ENCODE data around the gene ABRACL. TPM values are rescaled to one million over a fixed set of nuclear protein-coding genes. Genes with fewer than 3 reads are reported as not detected.
A peak's percentile ranks its signal among the peaks of the same experiment; 100 is the strongest.

Gene ABRACL
- total and polyA plus RNA-seq, 2 of the 8 experiments (the other 6 are each of a cell fraction or from before 2014, with no cell fraction given) = 103 to 167 TPM

DNA sequence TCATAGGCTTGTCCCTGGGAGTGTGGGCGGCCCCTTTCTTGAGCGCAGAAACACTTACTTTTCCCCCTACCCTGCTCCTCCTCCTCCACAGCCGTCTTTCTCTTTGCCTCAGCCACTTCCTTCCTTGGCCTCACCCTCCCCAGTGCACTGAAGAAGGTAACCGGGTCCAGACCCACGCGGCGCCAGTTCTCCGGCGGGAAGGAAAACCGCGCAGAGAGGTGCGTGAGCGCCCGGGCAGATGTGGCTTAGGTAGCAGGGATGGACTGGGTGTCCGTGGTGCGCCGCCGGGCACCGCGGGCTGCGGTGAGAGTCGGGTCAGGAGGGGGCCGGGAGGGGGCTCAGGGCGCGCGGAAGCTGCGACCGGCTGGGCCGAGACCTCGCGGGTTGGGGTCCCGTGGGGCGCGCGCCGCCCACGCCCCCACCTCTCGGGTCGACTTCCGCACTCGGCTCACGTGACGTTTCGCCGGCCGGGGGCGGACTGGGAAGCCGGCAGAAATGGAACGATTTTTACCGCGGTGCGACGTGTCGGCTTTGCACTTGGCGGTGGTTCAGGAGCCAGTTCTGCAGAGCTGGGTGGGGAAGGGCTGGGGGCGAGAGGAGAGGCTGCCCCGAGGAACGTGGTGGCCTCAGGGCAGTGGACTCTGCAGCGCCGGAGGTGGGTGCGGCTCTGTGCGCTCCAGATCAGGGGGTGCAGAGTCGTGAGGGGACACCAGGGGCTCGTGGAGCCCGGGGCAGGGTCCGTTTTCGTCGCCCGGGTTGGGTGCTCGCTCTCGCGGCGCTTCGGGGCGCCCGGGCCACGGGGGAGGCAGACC, at the start of gene ABRACL (continued):
- no peak for TF ChIP-seq TCF12 (IDR thresholded peaks at IDR 0.05; ENCODE audit: low read depth, low read length)
- no peak; the same call in 1 of the 2 replicates for TF ChIP-seq TBP (IDR thresholded peaks at IDR 0.05; ENCODE audit: low read depth, low read length)
- no peak for TF ChIP-seq NRF1 (IDR thresholded peaks at IDR 0.05; ENCODE audit: low read depth, low read length)
- peak; percentile 50; the same call in 1 of the 2 replicates for TF ChIP-seq USF2 (IDR thresholded peaks at IDR 0.05; ENCODE audit: low read length)
- no peak for TF ChIP-seq NANOG (IDR thresholded peaks at IDR 0.05; ENCODE audit: insufficient read depth, low read depth, low read length, poor library complexity, severe bottlenecking)
- TF ChIP-seq PHF8 (conservative IDR thresholded peaks at IDR 0.05; ENCODE audit: low read depth, low read length) = peak; percentile 70; the same call in 1 of the 2 replicates
- TF ChIP-seq SP2 (IDR thresholded peaks at IDR 0.05; ENCODE audit: low read length) = no peak
- TF ChIP-seq RAD21 (IDR thresholded peaks at IDR 0.05 in 1 of 2, conservative IDR thresholded peaks at IDR 0.05 in 1 of 2; ENCODE audit: low read depth in 2 of 2, low read length in 2 of 2) = no peak
- TF ChIP-seq RXRA (IDR thresholded peaks at IDR 0.05; ENCODE audit: insufficient read depth, low read depth, low read length) = no peak
- no peak for TF ChIP-seq KDM1A (IDR thresholded peaks at IDR 0.05; ENCODE audit: borderline replicate concordance, low read length)
- no peak for TF ChIP-seq ZNF274 (IDR thresholded peaks at IDR 0.05; ENCODE audit: borderline replicate concordance, extremely low read depth, low read length)
- no peak for TF ChIP-seq BCL11A (IDR thresholded peaks at IDR 0.05; ENCODE audit: low read depth in 2 of 2, low read length in 2 of 2)
- peak in 1 of 2 experiments; percentile 69; a peak in 1 of 3 replicates for TF ChIP-seq POLR2A (IDR thresholded peaks at IDR 0.05; ENCODE audit: control extremely low read depth in 1 of 2, low read depth in 2 of 2, low read length in 2 of 2)
- peak; percentile 59 for TF ChIP-seq EGR1 (IDR thresholded peaks at IDR 0.05; ENCODE audit: borderline replicate concordance, low read depth, low read length)
- no peak for TF ChIP-seq YY1 (IDR thresholded peaks at IDR 0.05; ENCODE audit: low read depth, low read length)
- no peak for TF ChIP-seq CHD1 (IDR thresholded peaks at IDR 0.05; ENCODE audit: low read depth, low read length)
- no peak for TF ChIP-seq GABPA (IDR thresholded peaks at IDR 0.05; ENCODE audit: borderline replicate concordance, insufficient read depth, low read length)
- no peak for TF ChIP-seq SIRT6 (IDR thresholded peaks at IDR 0.05; ENCODE audit: low read length)
- TF ChIP-seq CTBP2 (IDR thresholded peaks at IDR 0.05; ENCODE audit: borderline replicate concordance, insufficient read depth, insufficient read length, low read length) = peak; percentile 48
- TF ChIP-seq E2F6 (IDR thresholded peaks at IDR 0.05) = peak; percentile 14; the same call in 1 of the 2 replicates
- peak; percentile 66 for TF ChIP-seq KDM4A (IDR thresholded peaks at IDR 0.05; ENCODE audit: low read depth, low read length, severe bottlenecking)
